Measurements from ENCODE around the gene DCAF11. TPM values are rescaled to one million over a fixed set of nuclear protein-coding genes. Genes with fewer than 3 reads are reported as not detected.

Gene DCAF11
- total and polyA plus RNA-seq, 4 donors, result 35.5 to 41.8 (median 38.5) TPM

DNA sequence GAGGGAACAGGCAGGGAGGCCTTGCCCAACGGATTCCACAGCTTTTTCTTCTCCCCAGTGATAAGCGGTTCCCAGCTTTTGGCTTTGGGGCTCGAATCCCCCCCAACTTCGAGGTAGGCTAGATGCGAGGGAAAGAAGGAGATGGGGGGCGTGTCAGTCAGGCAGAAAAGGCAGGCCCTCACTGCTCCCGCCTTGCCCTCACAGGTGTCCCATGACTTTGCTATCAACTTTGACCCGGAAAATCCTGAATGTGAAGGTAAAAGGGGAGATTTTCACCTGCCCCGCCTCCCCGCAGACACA lies 38.3 kb upstream of the DCAF11 start:
- Histone ChIP-seq H3K27me3 (ENCODE audit: control insufficient read depth in 1 of 2, insufficient read depth in 2 of 2, low read length in 1 of 2) (peaks cover 0 to 4% of the 10 kb centered on the region in 2 donors), H3K27ac (ENCODE audit: low read depth in 1 of 2, low read length in 2 of 2) (no peak overlapping the region), H3K4me1 (ENCODE audit: control insufficient read depth in 1 of 2, insufficient read depth in 2 of 2, low read length in 2 of 2) (no peaks in the 10 kb centered on the region), H3K9me3 (ENCODE audit: control insufficient read depth, low read length) (no peaks in the 10 kb centered on the region), H3K36me3 (ENCODE audit: control insufficient read depth in 1 of 2, insufficient read depth in 2 of 2, low read length in 1 of 2) (no peaks in the 10 kb centered on the region), H3K4me3 (ENCODE audit: low read length in 2 of 2) (no peak overlapping the region)
- WGBS, 2 donors, result 90 to 93% methylated on average over 10 of the region's 10 CpGs
- ATAC-seq (ENCODE audit: low FRiP score) (no peak), DNase-seq (no peak)
- intact Hi-C loops (cut with DNase I), result no loop called here

DNA sequence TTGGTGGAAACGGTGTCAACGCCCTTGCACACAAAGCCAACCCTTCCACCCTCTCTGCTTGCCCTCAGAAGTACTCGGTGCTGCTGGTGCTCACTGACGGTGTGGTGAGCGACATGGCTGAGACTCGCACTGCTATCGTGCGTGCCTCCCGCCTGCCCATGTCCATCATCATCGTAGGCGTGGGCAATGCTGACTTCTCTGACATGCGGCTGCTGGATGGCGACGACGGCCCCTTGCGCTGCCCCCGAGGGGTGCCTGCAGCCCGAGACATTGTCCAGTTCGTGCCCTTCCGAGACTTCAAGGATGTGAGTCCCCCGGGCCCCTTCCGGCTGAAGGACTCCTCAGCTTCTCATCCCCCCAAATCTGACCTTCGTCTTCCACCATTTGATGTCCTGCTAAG lies 37.5 kb upstream of the DCAF11 start:
- ATAC-seq (ENCODE audit: low FRiP score) (no peak), DNase-seq (no peak)
- H3K4me3 ChIP-seq (ENCODE audit: low read length in 2 of 2), result no peak overlapping the region
- H3K9me3 ChIP-seq (ENCODE audit: control insufficient read depth, low read length), result no peaks in the 10 kb centered on the region
- no peaks in the 10 kb centered on the region for H3K36me3 ChIP-seq (ENCODE audit: control insufficient read depth in 1 of 2, insufficient read depth in 2 of 2, low read length in 1 of 2)
- peaks cover 0 to 4% of the 10 kb centered on the region in 2 donors for H3K27me3 ChIP-seq (ENCODE audit: control insufficient read depth in 1 of 2, insufficient read depth in 2 of 2, low read length in 1 of 2)
- WGBS, 2 donors, result 93% methylated on average over 23 of the region's 23 CpGs
- H3K27ac ChIP-seq (ENCODE audit: low read depth in 1 of 2, low read length in 2 of 2), result no peak overlapping the region
- intact Hi-C loops (cut with DNase I), result no loop called here
- no peaks in the 10 kb centered on the region for H3K4me1 ChIP-seq (ENCODE audit: control insufficient read depth in 1 of 2, insufficient read depth in 2 of 2, low read length in 2 of 2)

DNA sequence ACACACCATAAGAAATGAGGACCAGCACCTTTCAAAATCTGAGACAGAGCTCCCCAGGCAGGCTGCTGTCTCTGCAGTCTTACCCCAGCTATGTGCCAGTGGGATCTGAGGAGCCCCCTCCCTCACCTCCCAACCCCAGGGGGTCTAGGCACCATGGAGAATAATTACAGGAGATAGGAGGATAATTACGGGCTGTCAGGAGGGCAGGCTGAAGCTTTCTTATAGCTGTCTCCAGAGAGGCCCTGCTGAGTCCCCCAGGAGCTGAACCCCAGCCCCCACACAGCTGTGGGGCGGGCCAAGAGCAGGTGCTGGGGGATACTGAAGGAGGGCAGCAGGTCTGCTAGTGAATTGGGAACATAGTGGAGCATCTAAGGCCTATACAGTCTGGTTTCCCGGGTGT lies 36.4 kb upstream of the DCAF11 start:
- Histone ChIP-seq H3K27ac (ENCODE audit: low read depth in 1 of 2, low read length in 2 of 2) (no peak overlapping the region), H3K4me1 (ENCODE audit: control insufficient read depth in 1 of 2, insufficient read depth in 2 of 2, low read length in 2 of 2) (no peaks in the 10 kb centered on the region), H3K4me3 (ENCODE audit: low read length in 2 of 2) (no peak overlapping the region), H3K9me3 (ENCODE audit: control insufficient read depth, low read length) (no peaks in the 10 kb centered on the region), H3K27me3 (ENCODE audit: control insufficient read depth in 1 of 2, insufficient read depth in 2 of 2, low read length in 1 of 2) (peaks cover 0 to 4% of the 10 kb centered on the region in 2 donors), H3K36me3 (ENCODE audit: control insufficient read depth in 1 of 2, insufficient read depth in 2 of 2, low read length in 1 of 2) (no peaks in the 10 kb centered on the region)
- WGBS, 2 donors, result 82 to 85% methylated on average over 3 of the region's 3 CpGs
- no peak for DNase-seq
- intact Hi-C loops (cut with DNase I), result no loop called here
- ATAC-seq (ENCODE audit: low FRiP score), result no peak

DNA sequence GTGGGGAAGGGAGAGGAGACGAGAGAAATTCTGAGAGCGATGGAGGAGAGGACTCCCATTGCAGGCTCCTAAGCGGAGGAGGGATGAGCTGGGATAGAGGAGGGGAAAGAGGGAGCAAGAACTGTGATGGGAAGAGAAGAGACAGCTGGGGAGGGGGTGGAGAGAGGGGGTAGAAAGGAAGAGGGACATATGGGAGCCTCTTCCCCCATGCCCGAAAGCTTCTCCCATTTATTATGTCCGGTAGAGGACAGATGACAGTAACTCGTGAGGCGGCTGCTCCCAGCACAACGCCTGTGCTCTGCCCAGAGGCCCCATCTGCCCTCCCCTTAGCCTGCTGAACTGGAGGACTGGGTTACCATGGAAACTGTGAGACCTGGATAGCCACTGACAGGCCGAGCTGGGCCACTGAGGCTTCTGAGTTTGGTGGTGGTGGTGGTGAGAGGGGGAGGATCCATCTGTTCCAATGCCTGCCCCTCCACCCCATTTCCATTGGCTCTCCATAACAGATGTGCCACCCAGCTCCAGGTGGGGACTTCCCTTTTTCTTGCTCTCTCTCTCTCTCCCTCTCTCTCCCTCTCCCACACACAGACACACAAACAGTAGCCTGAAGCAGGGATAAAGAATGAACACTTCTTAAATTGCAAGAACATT lies 35.0 kb upstream of the DCAF11 start:
- peaks cover 0 to 4% of the 10 kb centered on the region in 2 donors for H3K27me3 ChIP-seq (ENCODE audit: control insufficient read depth in 1 of 2, insufficient read depth in 2 of 2, low read length in 1 of 2)
- intact Hi-C loops (cut with DNase I), result no loop called here
- no peak overlapping the region for H3K4me3 ChIP-seq (ENCODE audit: low read length in 2 of 2)
- H3K27ac ChIP-seq (ENCODE audit: low read depth in 1 of 2, low read length in 2 of 2), result no peak overlapping the region
- ATAC-seq (ENCODE audit: low FRiP score), result no peak
- H3K36me3 ChIP-seq (ENCODE audit: control insufficient read depth in 1 of 2, insufficient read depth in 2 of 2, low read length in 1 of 2), result no peaks in the 10 kb centered on the region
- H3K9me3 ChIP-seq (ENCODE audit: control insufficient read depth, low read length), result no peaks in the 10 kb centered on the region
- DNase-seq, result no peak
- no peaks in the 10 kb centered on the region for H3K4me1 ChIP-seq (ENCODE audit: control insufficient read depth in 1 of 2, insufficient read depth in 2 of 2, low read length in 2 of 2)
- WGBS, 2 donors, result 93 to 99% methylated on average over 9 of the region's 9 CpGs

DNA sequence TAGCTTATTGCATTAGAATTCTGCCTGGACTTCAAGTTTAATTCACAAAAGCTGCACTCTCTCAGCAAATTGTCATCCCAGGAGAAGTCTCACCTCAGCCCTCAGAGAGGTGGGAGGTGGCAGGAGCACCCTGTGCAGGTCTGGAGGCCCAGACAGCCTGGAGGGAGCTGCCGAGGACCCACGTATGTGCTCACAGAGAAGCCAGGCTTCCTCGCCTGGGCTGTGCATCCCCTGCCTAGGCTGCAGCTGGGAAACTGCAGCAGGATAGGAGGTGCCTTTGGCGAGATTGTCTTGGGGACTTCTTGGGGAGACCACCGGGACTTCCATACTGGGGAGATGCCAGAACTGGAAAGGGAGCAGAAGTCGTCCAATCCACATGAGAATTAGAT lies 34.4 kb upstream of the DCAF11 start:
- Histone ChIP-seq H3K27ac (ENCODE audit: low read depth in 1 of 2, low read length in 2 of 2) (no peak overlapping the region), H3K4me3 (ENCODE audit: low read length in 2 of 2) (no peak overlapping the region), H3K36me3 (ENCODE audit: control insufficient read depth in 1 of 2, insufficient read depth in 2 of 2, low read length in 1 of 2) (no peaks in the 10 kb centered on the region), H3K9me3 (ENCODE audit: control insufficient read depth, low read length) (no peaks in the 10 kb centered on the region), H3K27me3 (ENCODE audit: control insufficient read depth in 1 of 2, insufficient read depth in 2 of 2, low read length in 1 of 2) (peaks cover 0 to 4% of the 10 kb centered on the region in 2 donors), H3K4me1 (ENCODE audit: control insufficient read depth in 1 of 2, insufficient read depth in 2 of 2, low read length in 2 of 2) (no peaks in the 10 kb centered on the region)
- 79 to 83% methylated on average over 6 of the region's 6 CpGs for WGBS, 2 donors
- ATAC-seq (ENCODE audit: low FRiP score) (no peak), DNase-seq (no peak)
- intact Hi-C loops (cut with DNase I), result no loop called here

DNA sequence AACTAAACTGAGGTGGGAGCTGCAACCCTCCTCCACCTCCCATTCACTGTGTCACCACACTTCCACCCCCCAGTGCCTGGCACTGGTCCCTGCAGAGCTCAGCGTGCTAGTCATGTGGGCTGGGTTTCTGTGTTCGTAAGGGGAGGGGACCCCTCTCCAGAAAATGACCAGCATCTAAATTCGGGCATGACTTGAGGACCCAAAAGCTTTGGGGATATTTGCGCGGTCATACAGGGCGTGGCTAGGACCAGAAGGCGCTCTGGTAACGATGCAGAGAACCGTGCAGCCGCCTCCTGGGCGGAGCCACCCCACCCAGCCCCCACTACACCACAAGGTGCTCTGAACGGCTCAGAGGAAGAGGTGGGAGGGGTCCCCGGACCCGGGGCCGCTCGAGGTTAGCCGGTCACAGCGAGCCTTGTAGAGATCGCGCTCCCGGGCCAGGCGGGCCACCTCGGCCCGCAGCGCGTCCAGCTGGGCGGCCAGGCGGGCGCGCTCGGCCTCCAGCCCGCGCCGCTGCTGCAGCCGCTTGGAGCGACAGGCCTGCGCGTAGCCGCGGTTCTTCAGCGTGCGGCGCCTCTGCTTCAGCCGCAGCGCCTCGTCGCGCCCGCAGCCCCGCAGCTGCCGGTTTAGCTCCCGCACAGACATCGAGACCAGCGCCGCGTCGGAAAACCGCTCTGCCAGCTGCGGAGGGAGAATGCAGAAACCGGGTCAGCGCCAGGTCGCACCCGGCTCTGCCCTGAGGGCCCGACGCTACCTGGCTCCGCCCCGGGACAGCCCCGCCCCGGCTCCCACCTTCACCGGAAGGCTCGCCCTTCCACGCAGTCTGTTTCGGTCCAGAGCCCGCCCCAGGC lies 33.5 kb upstream of the DCAF11 start:
- Histone ChIP-seq H3K27ac (ENCODE audit: low read depth in 1 of 2, low read length in 2 of 2) (no peak overlapping the region), H3K4me1 (ENCODE audit: control insufficient read depth in 1 of 2, insufficient read depth in 2 of 2, low read length in 2 of 2) (no peaks in the 10 kb centered on the region), H3K27me3 (ENCODE audit: control insufficient read depth in 1 of 2, insufficient read depth in 2 of 2, low read length in 1 of 2) (peaks cover 0 to 4% of the 10 kb centered on the region in 2 donors), H3K36me3 (ENCODE audit: control insufficient read depth in 1 of 2, insufficient read depth in 2 of 2, low read length in 1 of 2) (no peaks in the 10 kb centered on the region), H3K9me3 (ENCODE audit: control insufficient read depth, low read length) (no peaks in the 10 kb centered on the region), H3K4me3 (ENCODE audit: low read length in 2 of 2) (peak overlapping the region; percentile 21 to 58)
- DNase-seq (peak; percentile 75 to 81), ATAC-seq (ENCODE audit: low FRiP score) (peak; percentile 54)
- intact Hi-C loops (cut with DNase I), result no loop called here
- 0 to 1% methylated on average over 69 to 74 of the region's 74 CpGs for WGBS, 2 donors

DNA sequence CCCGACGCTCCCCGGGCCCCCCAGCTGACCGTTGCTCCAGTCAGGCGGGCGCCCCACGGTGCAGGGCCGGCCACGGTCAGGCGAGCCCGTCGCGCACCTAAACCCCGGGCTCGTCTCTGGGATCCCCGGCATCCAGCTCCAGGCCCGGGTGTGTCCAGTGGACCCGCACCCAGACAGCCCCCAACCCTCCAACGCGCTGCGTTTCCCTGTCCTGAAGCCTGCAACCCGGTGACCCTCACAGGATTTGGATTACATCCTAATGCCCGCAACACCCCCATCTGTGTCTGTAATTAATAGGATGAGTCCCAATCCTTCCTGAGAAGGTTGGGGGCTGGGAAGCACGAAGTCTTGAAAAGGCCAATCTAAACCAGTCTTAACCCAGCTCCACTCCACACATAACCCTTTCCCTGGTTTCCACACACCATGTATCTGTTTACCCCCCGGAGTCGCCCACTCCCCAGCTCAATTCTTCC lies 32.8 kb upstream of the DCAF11 start:
- Histone ChIP-seq H3K27me3 (ENCODE audit: control insufficient read depth in 1 of 2, insufficient read depth in 2 of 2, low read length in 1 of 2) (peaks cover 0 to 3% of the 10 kb centered on the region in 2 donors), H3K36me3 (ENCODE audit: control insufficient read depth in 1 of 2, insufficient read depth in 2 of 2, low read length in 1 of 2) (no peaks in the 10 kb centered on the region), H3K27ac (ENCODE audit: low read depth in 1 of 2, low read length in 2 of 2) (no peak overlapping the region), H3K9me3 (ENCODE audit: control insufficient read depth, low read length) (no peaks in the 10 kb centered on the region), H3K4me3 (ENCODE audit: low read length in 2 of 2) (peak overlapping the region in 1 of 2 donors; percentile 58), H3K4me1 (ENCODE audit: control insufficient read depth in 1 of 2, insufficient read depth in 2 of 2, low read length in 2 of 2) (no peaks in the 10 kb centered on the region)
- 33 to 37% methylated on average over 23 to 26 of the region's 26 CpGs for WGBS, 2 donors
- ATAC-seq (ENCODE audit: low FRiP score) (no peak), DNase-seq (no peak)
- intact Hi-C loops (cut with DNase I), result no loop called here

DNA sequence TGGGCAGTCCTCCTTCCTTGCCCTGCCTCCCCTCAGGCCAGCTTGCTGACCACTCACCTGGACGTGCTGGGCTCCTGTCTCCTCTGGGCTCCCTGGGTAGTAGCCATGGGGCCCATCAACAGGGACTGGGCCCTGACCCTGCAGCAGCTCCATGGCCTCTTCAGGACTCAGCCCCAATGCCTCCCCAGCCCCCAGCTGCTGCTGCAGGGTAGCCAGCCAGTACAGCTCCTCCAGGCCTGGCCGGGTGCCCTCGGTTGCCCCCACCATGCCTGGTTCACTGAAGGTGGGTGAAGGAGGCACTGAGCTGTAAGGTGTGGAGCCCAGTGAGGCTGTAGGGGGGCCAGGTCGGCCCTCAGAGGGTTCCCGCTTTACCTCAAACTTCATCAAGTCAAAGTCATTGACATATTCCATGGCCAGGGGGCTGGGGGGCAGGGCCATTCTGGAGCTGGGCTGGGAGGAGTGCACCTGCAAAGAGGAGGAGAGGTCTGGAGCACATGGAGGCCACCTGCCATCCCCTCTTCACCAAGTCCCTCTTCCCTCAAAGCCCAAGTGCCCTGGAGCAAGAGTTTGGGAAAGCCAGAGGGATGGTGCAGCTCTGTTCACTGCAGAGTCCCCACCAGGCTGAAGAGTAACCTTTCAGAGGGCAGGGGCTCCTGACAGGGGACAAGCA lies 32.0 kb upstream of the DCAF11 start:
- no peak for ATAC-seq (ENCODE audit: low FRiP score)
- Histone ChIP-seq H3K27me3 (ENCODE audit: control insufficient read depth in 1 of 2, insufficient read depth in 2 of 2, low read length in 1 of 2) (no peaks in the 10 kb centered on the region), H3K4me3 (ENCODE audit: low read length in 2 of 2) (no peak overlapping the region), H3K4me1 (ENCODE audit: control insufficient read depth in 1 of 2, insufficient read depth in 2 of 2, low read length in 2 of 2) (no peaks in the 10 kb centered on the region), H3K36me3 (ENCODE audit: control insufficient read depth in 1 of 2, insufficient read depth in 2 of 2, low read length in 1 of 2) (no peaks in the 10 kb centered on the region), H3K9me3 (ENCODE audit: control insufficient read depth, low read length) (no peaks in the 10 kb centered on the region), H3K27ac (ENCODE audit: low read depth in 1 of 2, low read length in 2 of 2) (no peak overlapping the region)
- WGBS, 2 donors, result 94% methylated on average over 5 of the region's 5 CpGs
- intact Hi-C loops (cut with DNase I), result no loop called here
- DNase-seq, result peak in 1 of 2 donors; percentile 36

Measured in aorta (tissue), 5 donors.